ENCODE results near the gene ANGPT4. TPM values are rescaled to one million over a fixed set of nuclear protein-coding genes. Genes with fewer than 3 reads are reported as not detected.

ANGPT4 gene
- total and polyA plus RNA-seq, 12 donors: 0.05 to 0.44 (median 0.26) TPM; not detected in 8

- Histone ChIP-seq H3K27me3 (no peaks in the 10 kb centered on the region), H3K9me3 (no peaks in the 10 kb centered on the region), H3K4me1 (peaks cover 0 to 21% (median 5%) of the 10 kb centered on the region in 9 donors), H3K27ac (no peak overlapping the region), H3K4me3 (no peak overlapping the region), H3K36me3 (no peaks in the 10 kb centered on the region)
- no peak for ATAC-seq
- no peak for TF ChIP-seq CTCF (IDR thresholded peaks at IDR 0.05)
- WGBS, 2 donors: 80 to 100% methylated on average over 4 of the region's 4 CpGs
- DNase-seq: no peak
- intact Hi-C loops (cut with DNase I): no loop called here
Measured at GRCh38 chr20:824490-824889, 91.6 kb downstream of the ANGPT4 start.

GRCh38 chr20:823574-823902, 92.6 kb downstream of the ANGPT4 start:
- no peaks in the 10 kb centered on the region for H3K9me3 ChIP-seq
- H3K27ac ChIP-seq: no peak overlapping the region
- H3K27me3 ChIP-seq: no peaks in the 10 kb centered on the region
- 90 to 92% methylated on average over 4 of the region's 4 CpGs for WGBS, 2 donors
- no peaks in the 10 kb centered on the region for H3K36me3 ChIP-seq
- TF ChIP-seq CTCF (IDR thresholded peaks at IDR 0.05): no peak
- H3K4me1 ChIP-seq: peaks cover 0 to 22% (median 5%) of the 10 kb centered on the region in 9 donors
- ATAC-seq (no peak), DNase-seq (no peak)
- no peak overlapping the region for H3K4me3 ChIP-seq
- intact Hi-C loops (cut with DNase I): no loop called here

- intact Hi-C loops (cut with DNase I): no loop called here
- no peak for TF ChIP-seq CTCF (IDR thresholded peaks at IDR 0.05)
- 85% methylated on average over 12 of the region's 12 CpGs for whole genome bisulfite sequencing, 2 donors
- no peaks in the 10 kb centered on the region for H3K27me3 ChIP-seq
- ATAC-seq (no peak), DNase-seq (no peak)
- peaks cover 0 to 22% (median 5%) of the 10 kb centered on the region in 9 donors for H3K4me1 ChIP-seq
- H3K4me3 ChIP-seq: no peak overlapping the region
- H3K27ac ChIP-seq: no peak overlapping the region
- H3K36me3 ChIP-seq: no peaks in the 10 kb centered on the region
- no peaks in the 10 kb centered on the region for H3K9me3 ChIP-seq
Measured at GRCh38 chr20:822651-823573, 93.2 kb downstream of the ANGPT4 start.

- Histone ChIP-seq H3K9me3 (no peaks in the 10 kb centered on the region), H3K36me3 (no peaks in the 10 kb centered on the region), H3K4me3 (no peak overlapping the region), H3K27ac (peak overlapping the region in 8 of 10 donors; percentile 16 to 74 (median 56)), H3K4me1 (peaks cover 0 to 22% (median 5%) of the 10 kb centered on the region in 9 donors), H3K27me3 (no peaks in the 10 kb centered on the region)
- ATAC-seq: peak in 1 of 8 donors; percentile 20
- intact Hi-C loops (cut with DNase I): no loop called here
- TF ChIP-seq CTCF (IDR thresholded peaks at IDR 0.05): no peak
- DNase-seq: no peak
- WGBS, 2 donors: 73 to 92% methylated on average over 3 of the region's 3 CpGs
Measured at GRCh38 chr20:821731-822065, 94.4 kb downstream of the ANGPT4 start.
